GM23338 (cell line): ENCODE results near the gene GNL3.

Experiments used
- CREB1 ChIP-seq: fragments of 250-450 bp; sonication (Bioruptor Pico); IDR thresholded peaks from 2 replicates; pipeline ENCODE4 v1.5.0; 2020; ENCODE audit warnings: low read depth, mild to moderate bottlenecking, moderate library complexity
- CTCF ChIP-seq, 2 experiments: fragments of 200-600 bp in 1 of 2; sonication (generic) in 1 of 2; conservative IDR thresholded peaks; 2 replicates each; pipeline versions ENCODE4 v1.5.1 to v1.6.1; 2016 to 2017; ENCODE audit warnings: antibody characterized with exemption in 2 of 2, low read depth in 2 of 2, mild to moderate bottlenecking in 2 of 2, moderate library complexity in 1 of 2
- ETS1 ChIP-seq: IDR thresholded peaks from 2 replicates; pipeline ENCODE4 v1.6.1; 2016; ENCODE audit warnings: antibody characterized with exemption
- EZH2 ChIP-seq: fragments of 200-600 bp; sonication (generic); IDR thresholded peaks from one replicate; pipeline ENCODE4 v1.8.0; 2017; ENCODE audit warnings: antibody characterized with exemption, mild to moderate bottlenecking, low read depth; ENCODE audit not compliant: unreplicated experiment
- EZH2phosphoT487 ChIP-seq: fragments of 200-600 bp; sonication (generic); IDR thresholded peaks from one replicate; pipeline ENCODE4 v1.8.1; 2018; ENCODE audit warnings: antibody characterized with exemption; ENCODE audit not compliant: unreplicated experiment
- JUNB ChIP-seq: IDR thresholded peaks from one replicate; pipeline ENCODE4 v1.6.1; 2016; ENCODE audit warnings: antibody characterized with exemption; ENCODE audit not compliant: unreplicated experiment
- NANOG ChIP-seq: IDR thresholded peaks from 2 replicates; pipeline ENCODE4 v1.6.1; 2016; ENCODE audit warnings: antibody characterized with exemption, borderline replicate concordance
- POLR2AphosphoS5 ChIP-seq: IDR thresholded peaks from 2 replicates; pipeline ENCODE4 v1.6.1; 2016; ENCODE audit warnings: antibody characterized with exemption, low read depth
- REST ChIP-seq: IDR thresholded peaks from one replicate; pipeline ENCODE4 v1.6.1; 2018; ENCODE audit warnings: antibody characterized with exemption; ENCODE audit not compliant: unreplicated experiment
- STAT1 ChIP-seq: IDR thresholded peaks from one replicate; pipeline ENCODE4 v1.6.1; 2016; ENCODE audit warnings: antibody characterized with exemption; ENCODE audit not compliant: unreplicated experiment
- ZNF114 ChIP-seq: fragments of 250-450 bp; sonication (Bioruptor Pico); IDR thresholded peaks from 2 replicates; pipeline ENCODE4 v1.5.0; 2020; ENCODE audit warnings: mild to moderate bottlenecking, moderate library complexity
- ZNF331 ChIP-seq: fragments of 250-450 bp; sonication (Bioruptor Pico); IDR thresholded peaks from 2 replicates; pipeline ENCODE4 v1.5.0; 2020; ENCODE audit warnings: low read depth, mild to moderate bottlenecking, moderate library complexity
- ZNF462 ChIP-seq: fragments of 250-450 bp; sonication (Bioruptor Pico); IDR thresholded peaks from 2 replicates; pipeline ENCODE4 v1.5.0; 2020; ENCODE audit warnings: mild to moderate bottlenecking, moderate library complexity

GRCh38 chr3:52684184-52684583, 1.6 kb upstream of the GNL3 start:
- TF ChIP-seq CTCF (conservative IDR thresholded peaks at IDR 0.05; ENCODE audit: low read depth in 2 of 2) (no peak), POLR2AphosphoS5 (no peak), EZH2 (no peak), ZNF114 (CRISPR knock-in tag) (no peak), JUNB (no peak), REST (no peak), EZH2phosphoT487 (no peak), ZNF331 (no peak), NANOG (no peak), STAT1 (no peak), CREB1 (CRISPR knock-in tag) (no peak), ZNF462 (CRISPR knock-in tag) (no peak), ETS1 (no peak)
